Stimulated activated CD4-positive, alpha-beta T cell treated with anti-CD3 and anti-CD28 coated beads, Interleukin-12 subunit alpha, Interleukin-12 subunit beta, amount 100 ng/mL, for 4 hours (primary cell): Measurements from ENCODE around the gene GDF9.

Experiments
- DNase-seq: peaks from one replicate; pipeline ENCODE4 v3.0.0-alpha.2; 2020

GDF9 gene

GRCh38 chr5:132866342-132867045, at the start of gene GDF9, which contains the start of gene UQCRQ:
GDF9 (minus strand) TSS chr5:132866469; CDS start chr5:132864533, 1,936 bp downstream.
UQCRQ (plus strand) TSS chr5:132866642; CDS start chr5:132866882, 240 bp downstream.
- DNase-seq, result peak; percentile 79

- DNase-seq, result no peak
Observed at GRCh38 chr5:132915681-132916080, 49.4 kb upstream of the GDF9 start.

DNA sequence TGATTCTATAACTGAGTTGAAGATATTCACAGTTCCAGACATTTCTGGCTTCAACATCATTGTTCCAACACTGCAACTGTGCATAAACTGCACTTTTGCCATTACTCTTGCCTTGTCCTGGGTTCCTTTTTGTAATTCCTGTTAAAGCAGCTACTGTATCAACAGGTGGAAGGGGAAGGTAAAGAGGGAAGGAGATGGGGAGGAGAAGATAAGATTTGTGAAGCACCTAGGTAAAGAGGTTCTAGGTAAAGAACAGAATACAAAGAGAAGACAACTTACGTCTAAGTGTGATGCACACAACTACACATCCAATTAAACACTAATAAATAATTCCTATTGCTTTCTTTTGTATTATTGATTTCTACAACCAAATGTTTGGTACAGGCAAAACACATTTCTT, 43.4 kb upstream of the GDF9 start:
- DNase-seq, result no peak

DNA sequence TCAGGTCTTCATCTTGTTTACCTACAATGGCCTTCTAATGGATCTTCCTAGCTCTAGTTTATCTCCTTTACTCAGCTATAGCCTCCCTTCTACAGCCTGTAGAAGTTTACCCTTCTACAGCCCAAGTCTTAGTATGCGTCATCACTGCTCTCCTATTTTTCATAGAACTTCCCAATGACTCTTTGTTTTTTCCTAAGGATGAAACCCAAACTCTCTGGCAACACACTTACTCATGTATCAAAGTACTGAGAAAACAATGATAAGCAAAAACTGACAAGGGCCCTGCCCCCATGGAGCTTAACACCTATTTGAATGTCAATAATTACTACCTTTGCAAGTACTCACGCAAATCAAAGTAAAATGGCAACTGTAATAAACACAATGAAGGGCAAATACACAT, 40.9 kb upstream of the GDF9 start:
- DNase-seq, result no peak

DNA sequence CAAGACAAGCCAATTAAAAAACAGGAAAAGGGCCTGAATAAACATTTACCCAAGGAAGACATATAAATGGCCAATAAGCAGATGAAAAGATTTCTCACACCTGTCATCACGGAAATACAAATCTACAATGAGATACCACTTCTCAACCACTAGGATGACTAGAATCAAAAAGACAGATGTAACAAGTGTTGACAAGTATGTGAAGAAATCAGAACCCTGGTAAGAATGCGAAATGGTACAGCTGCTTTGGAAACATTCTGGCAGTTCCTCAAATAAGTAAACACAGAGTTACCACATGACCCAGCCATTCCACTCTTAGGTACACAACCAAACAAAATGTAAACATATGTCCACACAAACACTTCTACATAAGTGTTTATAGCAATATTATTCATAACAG, 39.7 kb upstream of the GDF9 start:
- no peak for DNase-seq

DNA sequence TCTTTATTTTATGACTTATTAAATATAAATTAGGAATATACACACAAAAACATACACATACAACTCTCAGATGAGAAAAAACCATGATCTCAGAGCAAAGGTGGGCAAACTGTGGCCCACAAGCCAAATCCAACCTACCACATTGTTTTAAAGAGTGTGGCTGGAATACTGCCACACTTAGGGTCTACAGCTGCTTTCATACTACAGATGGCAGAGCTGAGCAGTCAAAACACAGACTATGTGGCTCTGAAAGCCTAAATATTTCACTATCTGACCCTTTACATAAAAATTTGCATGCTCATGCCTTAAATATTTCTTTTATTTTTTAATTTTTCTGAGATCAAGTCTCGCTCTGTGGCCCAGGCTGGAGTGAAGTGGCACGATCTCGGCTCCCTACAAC, 35.5 kb upstream of the GDF9 start:
- no peak for DNase-seq

DNA sequence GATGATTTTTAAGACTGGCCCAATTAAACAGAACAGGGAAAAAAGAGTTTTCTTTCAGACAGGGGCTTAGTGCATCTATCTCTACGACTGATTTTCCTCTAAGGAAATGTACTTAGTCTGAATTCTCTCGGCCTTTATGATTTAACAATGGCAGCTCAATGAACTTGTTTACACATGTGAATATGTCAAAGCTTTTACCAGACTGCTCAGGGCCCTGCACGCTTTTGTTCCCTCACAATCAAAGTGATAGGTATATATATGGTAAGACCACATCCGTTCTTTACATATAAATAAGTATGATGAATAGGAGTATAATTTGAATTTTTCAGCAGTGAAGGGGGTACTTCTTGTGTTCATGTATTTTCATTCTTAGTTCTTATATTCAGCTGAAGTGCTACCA, 34.8 kb upstream of the GDF9 start:
- DNase-seq, result no peak

DNA sequence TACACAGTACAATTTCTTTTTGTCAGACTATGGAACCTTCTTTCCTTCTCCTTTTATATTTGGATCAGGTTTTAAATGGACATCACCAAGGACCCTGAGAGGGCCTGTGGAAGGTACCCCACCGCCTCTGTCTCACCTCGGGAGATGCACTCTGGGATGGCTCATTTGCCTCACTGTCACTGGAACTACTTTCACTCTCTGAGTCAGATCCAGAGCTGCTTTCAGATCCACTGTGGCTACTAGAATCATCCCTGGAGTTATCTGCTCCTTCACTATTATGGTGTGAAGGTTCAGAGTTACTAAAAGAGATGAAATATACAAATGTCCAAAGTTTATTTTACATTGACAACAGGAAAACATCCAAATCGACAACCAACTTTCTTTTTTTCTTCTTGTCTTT, 31.8 kb upstream of the GDF9 start:
- DNase-seq, result no peak

- no peak for DNase-seq
Observed at GRCh38 chr5:132896685-132897084, 30.4 kb upstream of the GDF9 start.

- DNase-seq, result no peak
Observed at GRCh38 chr5:132895719-132896305, 29.5 kb upstream of the GDF9 start.

DNA sequence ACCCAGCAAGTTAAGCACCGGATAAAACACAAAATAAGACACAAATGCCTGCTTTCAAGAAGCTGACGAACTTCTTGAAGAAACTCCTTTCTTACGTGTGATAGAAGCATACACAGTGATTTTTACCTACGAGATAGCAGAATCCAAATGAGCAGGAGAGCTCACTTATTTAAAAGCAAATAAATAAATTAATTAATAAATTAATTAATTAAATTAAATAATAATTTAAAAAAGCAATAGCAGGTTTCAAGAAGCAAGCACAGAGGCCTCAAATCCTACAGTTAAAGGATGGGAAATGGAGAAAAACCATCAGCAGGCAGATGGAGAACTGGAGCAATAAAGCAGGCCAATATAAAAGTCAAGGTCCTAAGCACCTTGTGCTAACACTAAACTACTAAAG, 24.5 kb upstream of the GDF9 start:
- DNase-seq, result no peak

DNA sequence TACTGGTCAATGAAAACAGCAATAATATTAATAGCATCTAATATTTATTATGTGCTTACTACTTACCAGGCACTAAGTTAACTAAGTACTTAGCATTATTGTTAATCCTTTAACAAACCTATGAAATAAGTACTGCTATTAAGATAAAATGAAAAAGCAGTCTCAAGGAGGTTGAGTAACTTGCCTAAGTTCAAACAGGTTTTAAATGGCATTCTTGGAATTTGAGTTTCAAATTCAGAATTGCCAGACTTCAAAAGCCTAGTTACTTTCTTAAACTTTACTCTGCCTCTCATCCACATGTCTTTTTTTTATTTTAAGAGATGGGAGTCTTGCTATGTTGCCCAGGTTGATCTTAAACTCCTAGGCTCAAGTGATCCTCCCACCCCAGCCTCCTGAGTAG, 23.2 kb upstream of the GDF9 start:
- DNase-seq, result no peak

DNA sequence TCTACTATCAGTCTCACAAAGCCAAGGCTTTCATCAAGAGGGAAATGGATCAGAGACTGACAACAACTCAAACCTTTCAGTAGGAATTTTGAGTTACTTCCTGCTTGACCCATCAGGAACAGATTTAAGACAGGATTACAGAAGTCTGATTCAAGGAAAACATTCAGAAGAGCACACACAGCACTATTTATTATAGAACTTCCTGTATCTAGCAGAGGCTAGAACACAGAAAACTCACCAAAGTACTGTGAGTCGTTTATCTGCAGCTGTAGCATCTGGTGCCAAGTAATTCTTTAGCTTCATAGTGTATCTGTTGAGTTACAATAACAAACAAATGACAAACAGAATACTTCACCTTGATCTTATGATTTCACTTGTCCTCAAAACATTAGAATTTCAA, 21.0 kb upstream of the GDF9 start:
- DNase-seq, result no peak

DNA sequence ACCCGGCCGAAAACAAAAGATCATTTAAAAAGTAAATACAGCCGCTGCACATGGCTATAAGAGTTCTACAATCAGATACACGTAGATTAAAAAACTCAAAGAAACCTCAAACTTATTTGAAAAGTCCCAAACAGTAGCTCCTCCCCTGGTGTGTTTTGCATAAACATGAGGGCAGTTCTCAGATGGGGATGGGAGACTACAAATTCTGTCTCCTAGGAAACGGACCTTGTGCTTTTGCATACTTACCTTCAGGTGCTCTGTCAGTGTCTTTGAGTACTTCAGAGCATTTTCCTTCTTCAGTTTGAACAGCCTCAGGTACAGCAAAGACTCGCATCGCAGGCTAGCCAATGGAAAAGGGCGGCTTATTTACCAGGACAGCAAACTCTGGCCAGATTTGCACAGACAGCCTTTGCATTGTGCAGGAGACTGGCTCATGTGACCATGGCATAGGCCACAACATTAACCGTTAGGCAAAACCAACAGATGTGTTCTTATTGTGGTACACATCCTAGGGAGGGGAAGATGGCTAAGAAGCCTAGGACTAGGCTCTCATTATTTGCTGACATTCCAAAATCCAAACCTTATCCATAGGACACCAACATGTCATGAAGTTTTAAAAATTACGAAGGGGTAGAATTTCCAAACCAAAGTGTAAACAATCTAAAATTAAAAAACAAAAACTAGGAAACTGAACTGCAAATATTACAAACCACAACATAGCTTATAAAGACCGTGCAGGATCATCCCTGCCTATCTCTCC, 20.0 kb upstream of the GDF9 start:
- no peak for DNase-seq

DNA sequence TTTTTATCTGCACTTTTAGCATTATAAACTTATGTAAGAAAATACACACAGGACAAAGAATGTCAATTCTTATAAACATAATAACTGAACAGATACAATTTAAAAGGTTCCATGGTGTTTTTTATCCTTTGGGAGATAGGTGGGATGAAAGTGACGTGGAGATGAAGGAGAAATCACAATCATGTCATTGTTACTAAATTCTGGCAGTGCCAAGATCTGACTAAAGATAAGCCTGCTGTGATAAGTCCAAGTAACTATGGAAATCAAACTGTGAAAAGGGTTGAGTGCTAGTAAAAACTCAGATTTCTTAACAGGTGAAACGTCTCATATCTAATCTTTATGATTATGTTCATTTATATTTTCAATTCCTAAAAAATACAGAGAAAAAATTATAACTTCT, 18.3 kb upstream of the GDF9 start:
- DNase-seq, result no peak

- no peak for DNase-seq
Observed at GRCh38 chr5:132883261-132883834, 17.1 kb upstream of the GDF9 start.

DNA sequence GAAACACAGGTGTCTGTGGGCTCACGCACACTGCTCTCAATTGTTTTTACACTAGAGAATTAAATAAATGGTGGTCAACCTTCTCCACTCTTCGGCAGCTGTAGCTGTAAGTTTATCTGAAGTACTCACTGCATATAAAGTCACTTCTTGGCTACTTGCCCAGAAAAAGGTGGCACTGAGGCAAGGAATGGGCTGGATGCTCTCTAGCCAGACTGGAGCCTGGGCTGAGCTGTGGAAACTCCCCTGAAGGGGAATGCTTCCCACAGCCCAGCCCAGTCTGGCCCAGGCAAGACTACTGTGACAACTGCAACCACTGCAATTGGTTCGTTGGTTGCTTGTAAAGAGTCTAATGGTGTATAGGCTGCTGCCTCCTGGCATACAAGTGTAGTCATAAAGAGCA, 11.7 kb upstream of the GDF9 start:
- no peak for DNase-seq

DNA sequence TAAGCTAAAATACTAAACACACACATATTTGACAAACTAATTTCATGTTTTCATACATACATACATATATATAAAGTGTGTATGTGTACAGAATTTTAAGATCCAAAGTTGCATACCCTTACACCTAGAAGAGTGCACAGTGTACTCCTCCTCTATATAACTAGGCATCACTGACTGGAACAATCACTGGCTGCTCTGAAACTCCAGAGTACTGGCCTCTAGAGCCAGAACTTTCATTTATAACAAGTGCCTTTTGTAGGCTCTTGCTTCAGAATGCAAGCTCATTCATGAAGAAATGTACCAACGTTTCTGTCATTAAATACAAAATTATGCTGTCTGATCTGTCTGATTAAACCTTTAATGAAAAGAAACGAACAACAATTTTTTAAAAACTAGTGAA, 11.2 kb upstream of the GDF9 start:
- no peak for DNase-seq

- DNase-seq, result no peak
Observed at GRCh38 chr5:132876020-132876759, 9.9 kb upstream of the GDF9 start.

DNA sequence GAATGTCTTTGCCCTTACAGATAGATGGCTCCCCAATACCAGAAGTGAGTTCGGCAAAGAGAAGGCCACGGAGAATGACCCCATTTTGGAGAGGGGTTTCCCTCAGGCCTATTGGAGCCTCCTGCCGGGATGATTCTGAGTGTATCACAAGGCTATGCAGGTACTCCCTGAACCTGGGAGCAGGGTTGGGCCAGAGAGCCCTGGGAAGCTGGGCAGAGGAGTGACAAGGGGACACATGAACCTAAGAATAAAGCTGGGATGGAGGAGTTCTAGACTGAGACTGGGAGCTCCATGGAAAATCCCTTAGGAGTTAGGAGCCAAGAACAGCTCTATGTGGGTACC, 7.6 kb upstream of the GDF9 start:
- no peak for DNase-seq

- DNase-seq, result no peak
Observed at GRCh38 chr5:132873119-132873929, 7.1 kb upstream of the GDF9 start, which contains the start of gene LEAP2. LEAP2 (plus strand) TSS chr5:132873668; CDS start chr5:132873695, 27 bp downstream.

DNA sequence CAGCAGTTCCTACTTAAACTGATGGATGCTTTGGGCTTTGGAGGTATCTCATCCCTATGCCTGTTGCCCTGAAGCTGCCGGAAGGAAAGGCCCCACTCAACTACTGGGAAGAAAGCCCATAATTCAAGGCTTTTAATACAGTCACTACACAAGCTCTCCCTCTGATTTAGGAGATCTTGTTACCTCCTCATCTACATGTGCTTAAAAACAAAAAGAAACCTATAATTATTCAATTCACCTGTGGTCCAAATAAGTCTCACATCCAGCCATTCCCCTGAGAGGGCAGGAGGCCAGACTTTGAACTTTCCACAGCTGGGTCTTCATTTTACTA, 6.5 kb upstream of the GDF9 start:
- DNase-seq, result no peak
